Mesothelial cell of epicardium (in vitro differentiated cells): ENCODE measurements around the gene RBM15. TPM values are rescaled to one million over a fixed set of nuclear protein-coding genes. Genes with fewer than 3 reads are reported as not detected.

Source experiments
- DNase-seq, 2 experiments: peaks; one replicate each; pipeline ENCODE4 v3.0.0; 2021; ENCODE audit warnings: low spot score in 2 of 2; ENCODE audit not compliant: unreplicated experiment in 2 of 2
- H3K27ac Mint-ChIP-seq: 2 replicates; pipeline ENCODE4 v1.8.0; 2021; ENCODE audit warnings: mixed read lengths
- H3K27me3 Mint-ChIP-seq: 2 replicates; pipeline ENCODE4 v1.8.0; 2021; ENCODE audit warnings: low read depth, mixed read lengths
- H3K36me3 Mint-ChIP-seq: 2 replicates; pipeline ENCODE4 v1.8.0; 2021; ENCODE audit warnings: mixed read lengths
- H3K4me1 Mint-ChIP-seq: 2 replicates; pipeline ENCODE4 v1.8.0; 2021; ENCODE audit warnings: mixed read lengths
- H3K4me3 Mint-ChIP-seq: 2 replicates; pipeline ENCODE4 v1.8.0; 2021; ENCODE audit warnings: mild to moderate bottlenecking, moderate library complexity, mixed read lengths
- H3K9me3 Mint-ChIP-seq: 2 replicates; pipeline ENCODE4 v1.8.0; 2021; ENCODE audit warnings: mixed read lengths
- total RNA-seq: library from RNA; stranded (reverse); gene quantifications from 3 replicates; pipeline ENCODE4 v1.2.1, GENCODE V29; 2021
- TF ChIP-seq, protein P1 (sequence below): fragments of 200-600 bp; sonication (generic); IDR thresholded peaks from one replicate; pipeline ENCODE4 v1.5.0; 2021; ENCODE audit warnings: antibody characterized with exemption; ENCODE audit not compliant: unreplicated experiment

RBM15 gene
- total RNA-seq, 1 donor from 2014 or later, result 41.0 TPM

- no peaks in the 10 kb centered on the region for H3K9me3 Mint-ChIP-seq
- no peaks in the 10 kb centered on the region for H3K36me3 Mint-ChIP-seq
- H3K27me3 Mint-ChIP-seq, result peaks cover 57% of the 10 kb centered on the region
- DNase-seq, result no peak
- no peak overlapping the region for H3K27ac Mint-ChIP-seq
- H3K4me3 Mint-ChIP-seq, result no peak overlapping the region
- TF ChIP-seq, protein P1, sequence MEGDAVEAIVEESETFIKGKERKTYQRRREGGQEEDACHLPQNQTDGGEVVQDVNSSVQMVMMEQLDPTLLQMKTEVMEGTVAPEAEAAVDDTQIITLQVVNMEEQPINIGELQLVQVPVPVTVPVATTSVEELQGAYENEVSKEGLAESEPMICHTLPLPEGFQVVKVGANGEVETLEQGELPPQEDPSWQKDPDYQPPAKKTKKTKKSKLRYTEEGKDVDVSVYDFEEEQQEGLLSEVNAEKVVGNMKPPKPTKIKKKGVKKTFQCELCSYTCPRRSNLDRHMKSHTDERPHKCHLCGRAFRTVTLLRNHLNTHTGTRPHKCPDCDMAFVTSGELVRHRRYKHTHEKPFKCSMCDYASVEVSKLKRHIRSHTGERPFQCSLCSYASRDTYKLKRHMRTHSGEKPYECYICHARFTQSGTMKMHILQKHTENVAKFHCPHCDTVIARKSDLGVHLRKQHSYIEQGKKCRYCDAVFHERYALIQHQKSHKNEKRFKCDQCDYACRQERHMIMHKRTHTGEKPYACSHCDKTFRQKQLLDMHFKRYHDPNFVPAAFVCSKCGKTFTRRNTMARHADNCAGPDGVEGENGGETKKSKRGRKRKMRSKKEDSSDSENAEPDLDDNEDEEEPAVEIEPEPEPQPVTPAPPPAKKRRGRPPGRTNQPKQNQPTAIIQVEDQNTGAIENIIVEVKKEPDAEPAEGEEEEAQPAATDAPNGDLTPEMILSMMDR, result no peak
- H3K4me1 Mint-ChIP-seq, result no peaks in the 10 kb centered on the region
Measured at GRCh38 chr1:110298991-110299390, 40.2 kb upstream of the RBM15 start.

GRCh38 chr1:110300412-110301085 is 38.6 kb upstream of the RBM15 start:
- H3K4me1 Mint-ChIP-seq, result no peaks in the 10 kb centered on the region
- H3K4me3 Mint-ChIP-seq, result no peak overlapping the region
- DNase-seq, result no peak
- no peaks in the 10 kb centered on the region for H3K36me3 Mint-ChIP-seq
- H3K27ac Mint-ChIP-seq, result no peak overlapping the region
- peaks cover 69% of the 10 kb centered on the region for H3K27me3 Mint-ChIP-seq
- TF ChIP-seq, protein P1, result no peak
- H3K9me3 Mint-ChIP-seq, result no peaks in the 10 kb centered on the region

- Mint-ChIP-seq H3K27me3 (peaks cover 65% of the 10 kb centered on the region), H3K27ac (no peak overlapping the region), H3K36me3 (no peaks in the 10 kb centered on the region), H3K4me3 (no peak overlapping the region), H3K9me3 (no peaks in the 10 kb centered on the region), H3K4me1 (peaks cover 2% of the 10 kb centered on the region)
- no peak for DNase-seq
- TF ChIP-seq, protein P1, result no peak
Measured at GRCh38 chr1:110302836-110303235, 36.3 kb upstream of the RBM15 start.

DNA sequence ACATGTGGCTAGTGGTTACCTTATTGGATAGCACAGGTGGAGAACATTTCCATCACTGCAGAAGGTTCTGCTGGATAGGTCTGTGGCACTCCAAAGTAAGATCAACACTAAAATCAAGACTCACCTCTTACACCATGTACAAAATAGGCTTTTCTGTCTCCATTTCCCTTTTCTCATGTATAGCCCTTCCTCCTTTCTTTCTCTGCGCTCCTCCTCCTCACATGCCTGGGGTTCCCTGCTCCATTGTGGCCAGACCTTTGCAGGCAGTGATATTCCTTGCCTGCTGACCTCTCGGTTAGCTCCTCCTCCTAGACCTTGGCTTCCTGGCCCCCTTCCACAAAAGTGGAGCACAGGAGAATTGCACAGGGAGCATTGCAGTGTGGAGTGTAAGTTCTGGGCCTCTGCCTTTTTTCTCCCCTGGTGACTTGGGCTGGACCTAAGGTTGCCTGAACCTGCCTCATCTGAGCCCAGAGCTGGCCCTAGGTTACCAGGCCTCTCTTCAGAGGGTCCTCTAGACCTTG is 33.2 kb upstream of the RBM15 start:
- Mint-ChIP-seq H3K4me3 (no peak overlapping the region), H3K27ac (no peak overlapping the region), H3K9me3 (no peaks in the 10 kb centered on the region), H3K27me3 (peaks cover 47% of the 10 kb centered on the region), H3K4me1 (peaks cover 17% of the 10 kb centered on the region), H3K36me3 (no peaks in the 10 kb centered on the region)
- no peak for DNase-seq
- TF ChIP-seq, protein P1, result no peak

DNA sequence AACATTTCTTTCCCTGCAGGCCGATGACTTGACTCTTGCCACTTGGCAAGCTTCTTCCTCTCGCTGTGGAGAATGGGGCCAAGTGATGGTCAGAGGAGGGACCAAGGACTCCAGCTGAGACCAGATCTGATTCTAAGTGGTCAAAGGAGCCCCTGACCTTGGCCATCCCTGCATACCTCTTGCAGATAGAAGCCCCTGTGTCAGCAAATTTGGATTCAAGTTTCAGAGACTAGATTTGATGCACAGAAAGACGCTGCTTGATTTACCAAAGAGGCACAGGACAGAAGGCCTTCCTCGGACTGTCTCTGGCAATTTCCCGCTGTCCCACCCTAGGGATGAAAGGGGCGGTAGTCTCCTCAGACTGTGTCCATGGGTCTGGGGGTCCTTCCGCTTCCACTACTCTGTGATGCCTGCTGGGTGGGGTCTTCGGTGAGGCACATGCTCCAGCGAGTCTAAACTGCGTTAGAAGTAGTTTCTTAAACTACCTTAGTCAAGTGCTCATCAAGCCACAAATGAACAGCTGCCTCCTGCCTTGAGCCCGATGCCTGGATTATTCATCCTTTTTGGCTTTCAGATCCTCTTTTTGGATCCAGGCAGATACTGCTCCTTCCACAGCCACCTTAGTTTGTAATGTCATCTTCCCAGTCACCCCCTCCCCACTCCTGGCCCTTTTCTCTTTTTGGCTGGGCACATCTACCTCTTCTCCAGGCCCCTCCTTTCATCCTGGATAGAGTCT is 31.8 kb upstream of the RBM15 start:
- H3K36me3 Mint-ChIP-seq, result no peaks in the 10 kb centered on the region
- H3K4me3 Mint-ChIP-seq, result no peak overlapping the region
- no peaks in the 10 kb centered on the region for H3K9me3 Mint-ChIP-seq
- H3K27me3 Mint-ChIP-seq, result peaks cover 43% of the 10 kb centered on the region
- DNase-seq, result no peak
- no peak overlapping the region for H3K27ac Mint-ChIP-seq
- TF ChIP-seq, protein P1, result no peak
- H3K4me1 Mint-ChIP-seq, result peaks cover 17% of the 10 kb centered on the region
